K562 (cell line): Measurements from ENCODE around the gene FAM117B. TPM values are rescaled to one million over a fixed set of nuclear protein-coding genes. Genes with fewer than 3 reads are reported as not detected.

Experiments used
- BMI1 ChIP-seq: fragments of 150-350 bp; IDR thresholded peaks from 2 replicates; pipeline ENCODE4 v1.6.1; 2014; ENCODE audit warnings: low read length
- CBFB ChIP-seq: sonication (generic); formaldehyde crosslinking; IDR thresholded peaks from 2 replicates; pipeline ENCODE4 v1.4.0; 2020; ENCODE audit warnings: mild to moderate bottlenecking, missing genetic modification reagents
- CBX5 ChIP-seq: IDR thresholded peaks from 2 replicates; pipeline ENCODE4 v1.6.1; 2014; ENCODE audit warnings: low read depth, borderline replicate concordance
- ELF4 ChIP-seq: fragments of 450-650 bp; formaldehyde crosslinking; IDR thresholded peaks from 2 replicates; pipeline ENCODE4 v1.4.0; 2022; ENCODE audit warnings: missing genetic modification characterization
- ESRRB ChIP-seq: fragments of 250-450 bp; sonication (Bioruptor Pico); IDR thresholded peaks from 2 replicates; pipeline ENCODE4 v1.5.0; 2020; ENCODE audit warnings: mild to moderate bottlenecking, moderate library complexity, borderline replicate concordance
- ETV5 ChIP-seq: sonication (generic); formaldehyde crosslinking; IDR thresholded peaks from 2 replicates; pipeline ENCODE4 v1.4.0; 2020; ENCODE audit warnings: low read depth, mild to moderate bottlenecking, missing genetic modification reagents
- HIVEP1 ChIP-seq: fragments of 250-450 bp; sonication (Bioruptor Pico); IDR thresholded peaks from 2 replicates; pipeline ENCODE4 v1.4.0; 2020; ENCODE audit warnings: mild to moderate bottlenecking
- JUN ChIP-seq, 2 experiments: sonication (generic) in 1 of 2; formaldehyde crosslinking in 1 of 2; IDR thresholded peaks; 2 replicates each; pipeline versions ENCODE4 v1.6.1 to v1.8.0; 2012 to 2022; ENCODE audit warnings: borderline replicate concordance in 2 of 2, mild to moderate bottlenecking in 2 of 2, improper control_type of control experiment in 1 of 2, low read depth in 1 of 2, low read length in 1 of 2, missing genetic modification reagents in 1 of 2
- MTA2 ChIP-seq: fragments of 450-650 bp; IDR thresholded peaks from 2 replicates; pipeline ENCODE4 v1.6.1; 2016; ENCODE audit warnings: low read depth
- MYBL2 ChIP-seq, 2 experiments: fragments of 450-650 bp in 1 of 2; sonication (generic) in 1 of 2; formaldehyde crosslinking in 1 of 2; IDR thresholded peaks; 2 replicates each; pipeline versions ENCODE4 v1.6.1 to v1.8.1; 2017 to 2022; ENCODE audit warnings: borderline replicate concordance in 1 of 2, inconsistent platforms in 1 of 2, low read depth in 1 of 2, mild to moderate bottlenecking in 1 of 2, missing genetic modification reagents in 1 of 2, moderate library complexity in 1 of 2
- NFIC ChIP-seq: fragments of 450-650 bp; IDR thresholded peaks from 2 replicates; pipeline ENCODE4 v1.6.1; 2017; ENCODE audit warnings: mild to moderate bottlenecking, inconsistent platforms
- RFX7 ChIP-seq: fragments of 250-450 bp; sonication (Bioruptor Pico); IDR thresholded peaks from 2 replicates; pipeline ENCODE4 v1.5.1; 2021; ENCODE audit warnings: mild to moderate bottlenecking
- TBP ChIP-seq: optimal IDR thresholded peaks from 2 replicates; pipeline ENCODE3; 2011; ENCODE audit warnings: low read depth, low read length, improper control_type of control experiment
- TSHZ1 ChIP-seq: fragments of 250-450 bp; sonication (Bioruptor Pico); IDR thresholded peaks from 2 replicates; pipeline ENCODE4 v1.4.0; 2020; ENCODE audit warnings: mild to moderate bottlenecking, moderate library complexity
- ZFPM2 ChIP-seq: fragments of 250-450 bp; sonication (Bioruptor Pico); IDR thresholded peaks from 2 replicates; pipeline ENCODE4 v1.5.1; 2022; ENCODE audit warnings: mild to moderate bottlenecking
- ZMIZ1 ChIP-seq, 2 experiments: fragments of 150-350 bp in 1 of 2; IDR thresholded peaks; 2 replicates each; pipeline ENCODE4 v1.6.1; 2012 to 2016; ENCODE audit warnings: low read depth in 2 of 2, low read length in 2 of 2, mild to moderate bottlenecking in 1 of 2, moderate library complexity in 1 of 2
- ZNF165 ChIP-seq: fragments of 250-450 bp; sonication (Bioruptor Pico); IDR thresholded peaks from 2 replicates; pipeline ENCODE4 v1.4.0; 2020; ENCODE audit warnings: borderline replicate concordance
- ZNF3 ChIP-seq: fragments of 250-450 bp; sonication (Bioruptor Pico); IDR thresholded peaks from 2 replicates; pipeline ENCODE4 v1.5.0; 2021; ENCODE audit warnings: mild to moderate bottlenecking, moderate library complexity
- polyA plus RNA-seq, 8 experiments: library from polyadenylated mRNA; depleted of rRNA in 4 of 8; stranded (reverse) in 5 of 8; unstranded in 3 of 8; fragments of >200 nt; fragmentation: Nextera tagmentation in 2 of 8; fragmentation: Illumina TruSeq in 1 of 8; extraction: Ambion mirVana in 2 of 8; extraction: Trizol in 1 of 8; gene quantifications; 2 replicates each; pipeline versions ENCODE4 v1.2.1 to v1.2.3, GENCODE V29; 2011 to 2014; ENCODE audit warnings: inconsistent platforms in 1 of 8, missing spikeins in 1 of 8
- total RNA-seq, 7 experiments: library from RNA; depleted of rRNA in 6 of 7; stranded (reverse); fragments of >200 nt in 6 of 7; fragmentation: Illumina TruSeq in 2 of 7; extraction: Trizol in 2 of 7; gene quantifications; 2 replicates each; pipeline versions ENCODE4 v1.2.1 to v1.2.3, GENCODE V29; 2011 to 2021; ENCODE audit warnings: low replicate concordance in 1 of 7
- TF ChIP-seq, protein P1 (sequence below): fragments of 450-650 bp; conservative IDR thresholded peaks from 2 replicates; pipeline ENCODE4 v1.6.1; 2016; ENCODE audit warnings: missing genetic modification characterization, low read depth, mild to moderate bottlenecking, control low read depth, missing compliant biosample characterization

Gene FAM117B
- total and polyA plus RNA-seq, 9 of the 15 experiments (the other 6 are each of a cell fraction or from before 2014, with no cell fraction given), result 1.6 to 5.2 (median 2.6) TPM

- TF ChIP-seq MYBL2 (IDR thresholded peaks at IDR 0.05; ENCODE audit: low read depth) (no peak), MYBL2 (CRISPR knock-in tag; IDR thresholded peaks at IDR 0.05; ENCODE audit: borderline replicate concordance) (no peak), RFX7 (CRISPR knock-in tag) (no peak), NFIC (peak; percentile 96), ELF4 (CRISPR knock-in tag) (no peak), TBP (peak; percentile 49), ZNF165 (CRISPR knock-in tag) (no peak), MTA2 (no peak), CBX5 (no peak), HIVEP1 (CRISPR knock-in tag) (no peak), BMI1 (no peak), ZFPM2 (CRISPR knock-in tag) (no peak), ZNF3 (CRISPR knock-in tag) (no peak), TSHZ1 (CRISPR knock-in tag) (no peak), ESRRB (CRISPR knock-in tag) (no peak), ETV5 (CRISPR knock-in tag) (no peak), CBFB (CRISPR knock-in tag) (no peak), JUN (IDR thresholded peaks at IDR 0.05; ENCODE audit: borderline replicate concordance, low read depth, low read length) (no peak; the same call in 1 of the 2 replicates), JUN (CRISPR knock-in tag; IDR thresholded peaks at IDR 0.05; ENCODE audit: borderline replicate concordance) (no peak), ZMIZ1 (IDR thresholded peaks at IDR 0.05; ENCODE audit: low read depth in 2 of 2, low read length in 2 of 2) (no peak)
- TF ChIP-seq, protein P1, sequence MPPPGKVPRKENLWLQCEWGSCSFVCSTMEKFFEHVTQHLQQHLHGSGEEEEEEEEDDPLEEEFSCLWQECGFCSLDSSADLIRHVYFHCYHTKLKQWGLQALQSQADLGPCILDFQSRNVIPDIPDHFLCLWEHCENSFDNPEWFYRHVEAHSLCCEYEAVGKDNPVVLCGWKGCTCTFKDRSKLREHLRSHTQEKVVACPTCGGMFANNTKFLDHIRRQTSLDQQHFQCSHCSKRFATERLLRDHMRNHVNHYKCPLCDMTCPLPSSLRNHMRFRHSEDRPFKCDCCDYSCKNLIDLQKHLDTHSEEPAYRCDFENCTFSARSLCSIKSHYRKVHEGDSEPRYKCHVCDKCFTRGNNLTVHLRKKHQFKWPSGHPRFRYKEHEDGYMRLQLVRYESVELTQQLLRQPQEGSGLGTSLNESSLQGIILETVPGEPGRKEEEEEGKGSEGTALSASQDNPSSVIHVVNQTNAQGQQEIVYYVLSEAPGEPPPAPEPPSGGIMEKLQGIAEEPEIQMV (tag), result no peak
Observed at GRCh38 chr2:202634556-202635427, at the start of gene FAM117B (continued).
